ENCODE results near the gene GRK1.

Gene GRK1

GRCh38 chr13:113665597-113666328 is 1.3 kb upstream of the GRK1 start:
- Histone ChIP-seq H3K27ac (ENCODE audit: insufficient read depth in 1 of 2, low read depth in 1 of 2, low read length in 2 of 2, poor library complexity in 1 of 2, severe bottlenecking in 2 of 2) (no peak overlapping the region), H3K9me3 (ENCODE audit: control extremely low read depth in 1 of 5, control insufficient read depth in 4 of 5, insufficient read depth in 2 of 5, low read depth in 1 of 5, low read length in 4 of 5) (peaks cover 0 to 13% (median 4%) of the 10 kb centered on the region in 5 experiments), H3K27me3 (replicated peaks in 2 of 5; ENCODE audit: control insufficient read depth in 4 of 5, insufficient read depth in 5 of 5, low read length in 4 of 5) (peaks cover 0 to 2% (median 2%) of the 10 kb centered on the region in 5 experiments), H3K36me3 (ENCODE audit: control insufficient read depth in 4 of 4, insufficient read depth in 4 of 4, low read length in 3 of 4) (no peaks in the 10 kb centered on the region), H3K4me1 (ENCODE audit: control extremely low read depth in 1 of 4, control insufficient read depth in 4 of 4, insufficient read depth in 4 of 4, low read length in 3 of 4) (no peaks in the 10 kb centered on the region), H3K4me3 (ENCODE audit: control insufficient read depth in 1 of 7, extremely low read depth in 1 of 7, insufficient read depth in 4 of 7, low read depth in 2 of 7, low read length in 6 of 7) (no peak overlapping the region)
- CTCF ChIA-PET = interaction anchor here (0.8 to 2.0 kb wide), 4 partner anchors 11 to 59 kb away, joined by 3 to 6 read pairs (median 3); no protein-coding TSS in a partner anchor
- POLR2A ChIA-PET = no interaction called here
- WGBS (ENCODE audit: insufficient coverage) = 100% methylated on average over 3 of the region's 3 CpGs
- DNase-seq = peak in 1 of 3 donors; percentile 37

- 100% methylated on average over 2 of the region's 2 CpGs for WGBS (ENCODE audit: insufficient coverage)
- CTCF ChIA-PET = interaction anchor here (0.8 to 2.0 kb wide), 3 partner anchors 11 to 58 kb away, joined by 3 to 6 read pairs (median 3); no protein-coding TSS in a partner anchor
- DNase-seq = no peak
- no peaks in the 10 kb centered on the region for H3K4me1 ChIP-seq (ENCODE audit: control extremely low read depth in 1 of 4, control insufficient read depth in 4 of 4, insufficient read depth in 4 of 4, low read length in 3 of 4)
- no peak overlapping the region for H3K27ac ChIP-seq (ENCODE audit: insufficient read depth in 1 of 2, low read depth in 1 of 2, low read length in 2 of 2, poor library complexity in 1 of 2, severe bottlenecking in 2 of 2)
- POLR2A ChIA-PET = no interaction called here
- peaks cover 0 to 8% (median 3%) of the 10 kb centered on the region in 5 experiments for H3K9me3 ChIP-seq (ENCODE audit: control extremely low read depth in 1 of 5, control insufficient read depth in 4 of 5, insufficient read depth in 2 of 5, low read depth in 1 of 5, low read length in 4 of 5)
- no peaks in the 10 kb centered on the region for H3K36me3 ChIP-seq (ENCODE audit: control insufficient read depth in 4 of 4, insufficient read depth in 4 of 4, low read length in 3 of 4)
- no peak overlapping the region for H3K4me3 ChIP-seq (ENCODE audit: control insufficient read depth in 1 of 7, extremely low read depth in 1 of 7, insufficient read depth in 4 of 7, low read depth in 2 of 7, low read length in 6 of 7)
- H3K27me3 ChIP-seq (replicated peaks in 2 of 5; ENCODE audit: control insufficient read depth in 4 of 5, insufficient read depth in 5 of 5, low read length in 4 of 5) = peaks cover 0 to 2% (median 2%) of the 10 kb centered on the region in 5 experiments
These were observed 719 bp upstream of the GRK1 start for GRCh38 chr13:113666329-113666670.

GRCh38 chr13:113667771-113668490 is 912 bp downstream of the GRK1 start:
- 91% methylated on average over 26 of the region's 29 CpGs for WGBS (ENCODE audit: insufficient coverage)
- CTCF ChIA-PET = interaction anchor here (1.4 kb wide), 1 partner anchor 57 kb away, joined by 6 read pairs; no protein-coding TSS in a partner anchor

DNA sequence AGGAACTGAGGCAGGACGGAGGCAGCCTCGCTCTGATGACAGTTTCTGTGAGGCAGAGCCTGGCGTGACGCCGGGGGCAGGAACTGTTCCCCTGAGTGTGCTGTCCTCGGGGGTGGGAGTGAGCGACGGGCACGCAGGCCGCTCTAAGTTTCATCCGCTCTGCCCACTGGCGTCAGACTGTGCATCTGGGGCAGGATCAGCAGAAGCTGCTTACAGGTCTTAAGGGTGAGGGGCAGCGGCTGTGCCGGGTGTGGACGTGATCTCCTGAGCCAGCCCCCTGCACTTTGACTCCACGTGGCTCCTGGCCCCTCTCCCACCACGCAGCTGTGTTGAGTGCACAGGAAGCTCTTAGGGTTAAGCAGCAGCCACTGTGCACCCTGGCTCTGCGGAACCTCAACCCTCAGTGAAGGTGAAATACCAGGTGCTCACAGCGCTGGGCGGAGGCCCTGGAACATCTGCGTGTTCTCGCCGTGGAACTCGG is 1.5 kb downstream of the GRK1 start:
- CTCF ChIA-PET = interaction anchor here (0.5 kb wide), 1 partner anchor 84 kb away, joined by 3 read pairs; no protein-coding TSS in a partner anchor
- no peak for DNase-seq

More at GRCh38 chr13:113667771-113668490, 912 bp downstream of the GRK1 start:
- H3K27ac ChIP-seq (ENCODE audit: insufficient read depth in 1 of 2, low read depth in 1 of 2, low read length in 2 of 2, poor library complexity in 1 of 2, severe bottlenecking in 2 of 2) = no peak overlapping the region
- H3K4me3 ChIP-seq (ENCODE audit: control insufficient read depth in 1 of 7, extremely low read depth in 1 of 7, insufficient read depth in 4 of 7, low read depth in 2 of 7, low read length in 6 of 7) = no peak overlapping the region
- H3K36me3 ChIP-seq (ENCODE audit: control insufficient read depth in 4 of 4, insufficient read depth in 4 of 4, low read length in 3 of 4) = no peaks in the 10 kb centered on the region
- no peak for DNase-seq
- H3K4me1 ChIP-seq (ENCODE audit: control extremely low read depth in 1 of 4, control insufficient read depth in 4 of 4, insufficient read depth in 4 of 4, low read length in 3 of 4) = no peaks in the 10 kb centered on the region
- H3K9me3 ChIP-seq (ENCODE audit: control extremely low read depth in 1 of 5, control insufficient read depth in 4 of 5, insufficient read depth in 2 of 5, low read depth in 1 of 5, low read length in 4 of 5) = no peaks in the 10 kb centered on the region
- POLR2A ChIA-PET = interaction anchor here (0.5 kb wide), 1 partner anchor 569 kb away, joined by 7 read pairs; no protein-coding TSS in a partner anchor
- peaks cover 0 to 2% (median 2%) of the 10 kb centered on the region in 5 experiments for H3K27me3 ChIP-seq (replicated peaks in 2 of 5; ENCODE audit: control insufficient read depth in 4 of 5, insufficient read depth in 5 of 5, low read length in 4 of 5)

GRCh38 chr13:113669231-113669754 is 2.3 kb downstream of the GRK1 start:
- 90% methylated on average over 12 of the region's 13 CpGs for WGBS (ENCODE audit: insufficient coverage)
- H3K27me3 ChIP-seq (replicated peaks in 2 of 5; ENCODE audit: control insufficient read depth in 4 of 5, insufficient read depth in 5 of 5, low read length in 4 of 5) = peaks cover 0 to 2% (median 2%) of the 10 kb centered on the region in 5 experiments
- POLR2A ChIA-PET = no interaction called here

More for the DNA sequence above, 1.5 kb downstream of the GRK1 start:
- Histone ChIP-seq H3K27me3 (replicated peaks in 2 of 5; ENCODE audit: control insufficient read depth in 4 of 5, insufficient read depth in 5 of 5, low read length in 4 of 5) (peaks cover 0 to 2% (median 2%) of the 10 kb centered on the region in 5 experiments), H3K9me3 (ENCODE audit: control extremely low read depth in 1 of 5, control insufficient read depth in 4 of 5, insufficient read depth in 2 of 5, low read depth in 1 of 5, low read length in 4 of 5) (no peaks in the 10 kb centered on the region), H3K27ac (ENCODE audit: insufficient read depth in 1 of 2, low read depth in 1 of 2, low read length in 2 of 2, poor library complexity in 1 of 2, severe bottlenecking in 2 of 2) (no peak overlapping the region), H3K4me1 (ENCODE audit: control extremely low read depth in 1 of 4, control insufficient read depth in 4 of 4, insufficient read depth in 4 of 4, low read length in 3 of 4) (no peaks in the 10 kb centered on the region), H3K36me3 (ENCODE audit: control insufficient read depth in 4 of 4, insufficient read depth in 4 of 4, low read length in 3 of 4) (no peaks in the 10 kb centered on the region), H3K4me3 (ENCODE audit: control insufficient read depth in 1 of 7, extremely low read depth in 1 of 7, insufficient read depth in 4 of 7, low read depth in 2 of 7, low read length in 6 of 7) (no peak overlapping the region)
- POLR2A ChIA-PET = interaction anchor here (0.5 kb wide), 1 partner anchor 569 kb away, joined by 7 read pairs; no protein-coding TSS in a partner anchor
- WGBS (ENCODE audit: insufficient coverage) = 79% methylated on average over 19 of the region's 24 CpGs

DNA sequence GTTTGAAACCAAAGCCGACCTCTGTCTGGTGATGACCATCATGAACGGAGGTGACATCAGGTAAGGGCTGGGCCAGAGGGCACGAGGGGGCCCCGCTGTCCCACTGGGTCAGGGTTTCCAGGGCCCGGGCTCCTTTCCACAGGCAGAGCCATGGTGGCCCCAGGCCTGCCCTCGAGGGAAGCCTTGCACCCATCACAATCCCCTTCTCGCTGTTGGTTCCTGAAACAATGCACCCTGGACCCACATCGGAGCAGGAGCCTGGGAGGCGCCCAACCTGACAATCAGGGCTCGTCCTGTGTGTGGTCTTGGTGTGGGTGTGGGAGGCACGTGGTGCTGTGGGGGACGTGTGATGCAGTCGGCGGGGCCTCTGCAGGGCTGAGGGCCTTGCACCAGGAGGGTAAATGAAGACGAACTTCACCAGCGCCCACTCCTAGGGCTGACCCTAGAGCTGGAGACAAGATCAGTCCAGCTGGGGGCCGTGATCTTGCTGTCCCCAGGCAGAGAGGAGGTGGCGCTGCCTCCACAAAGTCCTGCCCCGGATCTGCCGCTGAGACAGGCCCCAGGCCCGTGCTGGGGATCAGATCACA is 2.8 kb downstream of the GRK1 start:
- no peaks in the 10 kb centered on the region for H3K27me3 ChIP-seq (replicated peaks in 2 of 5; ENCODE audit: control insufficient read depth in 4 of 5, insufficient read depth in 5 of 5, low read length in 4 of 5)
- H3K4me1 ChIP-seq (ENCODE audit: control extremely low read depth in 1 of 4, control insufficient read depth in 4 of 4, insufficient read depth in 4 of 4, low read length in 3 of 4) = no peaks in the 10 kb centered on the region
- POLR2A ChIA-PET = interaction anchor here (0.5 kb wide), 1 partner anchor 983 kb away, joined by 3 read pairs; no protein-coding TSS in a partner anchor
- no peak overlapping the region for H3K4me3 ChIP-seq (ENCODE audit: control insufficient read depth in 1 of 7, extremely low read depth in 1 of 7, insufficient read depth in 4 of 7, low read depth in 2 of 7, low read length in 6 of 7)
- 87% methylated on average over 16 of the region's 21 CpGs for WGBS (ENCODE audit: insufficient coverage)
- no peaks in the 10 kb centered on the region for H3K9me3 ChIP-seq (ENCODE audit: control extremely low read depth in 1 of 5, control insufficient read depth in 4 of 5, insufficient read depth in 2 of 5, low read depth in 1 of 5, low read length in 4 of 5)
- DNase-seq = no peak
- H3K27ac ChIP-seq (ENCODE audit: insufficient read depth in 1 of 2, low read depth in 1 of 2, low read length in 2 of 2, poor library complexity in 1 of 2, severe bottlenecking in 2 of 2) = no peak overlapping the region
- H3K36me3 ChIP-seq (ENCODE audit: control insufficient read depth in 4 of 4, insufficient read depth in 4 of 4, low read length in 3 of 4) = no peaks in the 10 kb centered on the region
- CTCF ChIA-PET = interaction anchor here (1.4 kb wide), 1 partner anchor 59 kb away, joined by 3 read pairs; no protein-coding TSS in a partner anchor

More at GRCh38 chr13:113669231-113669754, 2.3 kb downstream of the GRK1 start:
- no peak overlapping the region for H3K4me3 ChIP-seq (ENCODE audit: control insufficient read depth in 1 of 7, extremely low read depth in 1 of 7, insufficient read depth in 4 of 7, low read depth in 2 of 7, low read length in 6 of 7)
- no peaks in the 10 kb centered on the region for H3K9me3 ChIP-seq (ENCODE audit: control extremely low read depth in 1 of 5, control insufficient read depth in 4 of 5, insufficient read depth in 2 of 5, low read depth in 1 of 5, low read length in 4 of 5)
- no peaks in the 10 kb centered on the region for H3K36me3 ChIP-seq (ENCODE audit: control insufficient read depth in 4 of 4, insufficient read depth in 4 of 4, low read length in 3 of 4)
- no peak overlapping the region for H3K27ac ChIP-seq (ENCODE audit: insufficient read depth in 1 of 2, low read depth in 1 of 2, low read length in 2 of 2, poor library complexity in 1 of 2, severe bottlenecking in 2 of 2)
- CTCF ChIA-PET = no interaction called here
- DNase-seq = no peak
- no peaks in the 10 kb centered on the region for H3K4me1 ChIP-seq (ENCODE audit: control extremely low read depth in 1 of 4, control insufficient read depth in 4 of 4, insufficient read depth in 4 of 4, low read length in 3 of 4)

All from common myeloid progenitor, CD34-positive (primary cell).